COLO668 (cell line): ENCODE results near the gene HNF1A.
"Not testable (repeated sequence)": the region's sequence is repeated elsewhere in the genome, so short reads cannot be mapped to it uniquely, and the experiment has no call there.

Experiments used
- DNase-seq: peaks from one replicate; lab custom pipeline; 2025; ENCODE audit not compliant: unreplicated experiment; lab: John Stamatoyannopoulos, UW

The HNF1A gene

GRCh38 chr12:121043067-121043466 lies 64.7 kb downstream of the HNF1A start:
- DNase-seq: no peak

- DNase-seq: not testable (repeated sequence)
These were observed 69.1 kb downstream of the HNF1A start for GRCh38 chr12:121047400-121047799.

- DNase-seq: no peak
These were observed 70.1 kb downstream of the HNF1A start for GRCh38 chr12:121048442-121048841.

GRCh38 chr12:121050725-121051124 lies 72.4 kb downstream of the HNF1A start:
- DNase-seq: no peak
